Stomach (tissue), 9 donors: ENCODE measurements around the gene AP2A1. TPM values are rescaled to one million over a fixed set of nuclear protein-coding genes. Genes with fewer than 3 reads are reported as not detected.

ENCODE experiments used
- DNase-seq, 2 donors: peaks; one replicate each; pipeline versions ENCODE4 v3.0.0 to v3.0.0-alpha.2; 2013 to 2019
- H3K27ac ChIP-seq, 5 donors: fragments of 200-600 bp in 4 of 5; sonication (generic) in 4 of 5; one replicate each; pipeline ENCODE4 v1.5.1; 2013 to 2019; ENCODE audit warnings: mild to moderate bottlenecking in 1 of 5, moderate library complexity in 1 of 5
- H3K27me3 ChIP-seq, 3 donors: fragments of 200-600 bp; sonication (generic); one replicate each; pipeline ENCODE4 v1.5.1; 2017 to 2019; ENCODE audit warnings: mixed run types in 1 of 3
- H3K36me3 ChIP-seq, 4 donors: fragments of 200-600 bp; sonication (generic); 1 replicate in 3 of 4; 2 replicates in 1 of 4; pipeline ENCODE4 v1.5.1; 2016 to 2019
- H3K4me1 ChIP-seq, 4 donors: fragments of 200-600 bp; sonication (generic); one replicate each; pipeline ENCODE4 v1.5.1; 2016 to 2019
- H3K4me3 ChIP-seq, 4 donors: fragments of 200-600 bp; sonication (generic) in 3 of 4; one replicate each; pipeline ENCODE4 v1.5.1; 2016 to 2019; ENCODE audit warnings: mild to moderate bottlenecking in 1 of 4
- H3K9me3 ChIP-seq, 4 donors: fragments of 200-600 bp; sonication (generic); one replicate each; pipeline ENCODE4 v1.5.1; 2016 to 2019
- CTCF ChIP-seq, 7 experiments: fragments of 450-650 bp in 4 of 7; fragments of 200-600 bp in 3 of 7; sonication (generic) in 3 of 7; IDR thresholded peaks; one replicate each; pipeline ENCODE4 v1.5.1; 2016 to 2019; ENCODE audit warnings: antibody characterized with exemption in 7 of 7, control low read depth in 2 of 7, mild to moderate bottlenecking in 1 of 7
- EP300 ChIP-seq: sonication (generic); formaldehyde crosslinking; IDR thresholded peaks from one replicate; pipeline ENCODE4 v1.6.1; 2017; ENCODE audit warnings: antibody characterized with exemption
- POLR2A ChIP-seq, 4 donors: fragments of 450-650 bp; IDR thresholded peaks; one replicate each; pipeline ENCODE4 v1.6.1; 2016; ENCODE audit warnings: antibody characterized with exemption in 4 of 4, control low read depth in 2 of 4, mild to moderate bottlenecking in 1 of 4, moderate library complexity in 1 of 4
- POLR2AphosphoS5 ChIP-seq, 3 donors: sonication (generic); formaldehyde crosslinking; IDR thresholded peaks; one replicate each; pipeline ENCODE4 v1.6.1; 2016; ENCODE audit warnings: antibody characterized with exemption in 3 of 3
- WGBS, 5 donors: extraction: QIAGEN DNeasy Blood & Tissue Kit in 3 of 5; methylation state at CpG; one replicate each; pipeline versions ENCODE4 v1.1.5 to v1.1.7; 2013 to 2018; 5-methylcytosine and 5-hydroxymethylcytosine counted together
- intact Hi-C: fragments of 100-400 bp; cut with DNase I; formaldehyde crosslinking; loops from one replicate; pipeline ENCODE4 v1.15.1; 2023; ENCODE audit warnings: low total_unique reads
- polyA plus RNA-seq, 3 donors: library from polyadenylated mRNA; stranded (reverse); fragments of 200-250 nt; gene quantifications; one replicate each; pipeline ENCODE4 v1.2.3, GENCODE V29; 2013
- total RNA-seq, 5 donors: library from RNA; depleted of rRNA; stranded (reverse); fragments of >200 nt; gene quantifications; one replicate each; pipeline versions ENCODE4 v1.1.0 to v1.2.3, GENCODE V29; 2014 to 2016
- donor health status: healthy with polysubstance abuse.
- donor health status: Bipolar disorder and iron deficiency.
- donor health status: healthy.

The AP2A1 gene
- total and polyA plus RNA-seq, 8 donors: 19.8 to 177 (median 29.2) TPM

- Histone ChIP-seq H3K27me3 (no peaks in the 10 kb centered on the region), H3K36me3 (peaks cover 66 to 94% (median 83%) of the 10 kb centered on the region in 4 donors), H3K4me3 (no peak overlapping the region), H3K4me1 (peaks cover 0 to 21% (median 12%) of the 10 kb centered on the region in 4 donors), H3K9me3 (no peaks in the 10 kb centered on the region), H3K27ac (no peak overlapping the region)
- intact Hi-C loops: no loop called here
- no peak for TF ChIP-seq EP300
- DNase-seq: no peak
- 92 to 97% (median 95%) methylated on average over 8 to 18 of the region's 18 CpGs for WGBS, 5 donors
Observed at GRCh38 chr19:49829721-49830120, 62.9 kb downstream of the AP2A1 start.

GRCh38 chr19:49830766-49831165 lies 64.0 kb downstream of the AP2A1 start:
- no peaks in the 10 kb centered on the region for H3K27me3 ChIP-seq
- no peak for DNase-seq
- intact Hi-C loops: no loop called here
- H3K36me3 ChIP-seq: peaks cover 76 to 100% (median 93%) of the 10 kb centered on the region in 4 donors
- H3K4me1 ChIP-seq: peaks cover 0 to 14% (median 7%) of the 10 kb centered on the region in 4 donors
- TF ChIP-seq POLR2A (IDR thresholded peaks at IDR 0.05): no peak
- no peak for TF ChIP-seq CTCF (IDR thresholded peaks at IDR 0.05)
- no peak for TF ChIP-seq POLR2AphosphoS5 (IDR thresholded peaks at IDR 0.05)
- no peak for TF ChIP-seq EP300
- no peak overlapping the region for H3K4me3 ChIP-seq
- H3K27ac ChIP-seq: no peak overlapping the region
- H3K9me3 ChIP-seq: no peaks in the 10 kb centered on the region
- 92 to 98% (median 95%) methylated on average over 6 to 12 of the region's 12 CpGs for WGBS, 5 donors

- no peak for DNase-seq
- H3K4me3 ChIP-seq: no peak overlapping the region
- TF ChIP-seq POLR2AphosphoS5 (IDR thresholded peaks at IDR 0.05) (no peak), POLR2A (IDR thresholded peaks at IDR 0.05) (no peak)
- H3K27ac ChIP-seq: no peak overlapping the region
- H3K4me1 ChIP-seq: peaks cover 0 to 14% (median 1%) of the 10 kb centered on the region in 4 donors
- WGBS, 5 donors: 90 to 96% (median 94%) methylated on average over 8 of the region's 8 CpGs
- no peaks in the 10 kb centered on the region for H3K27me3 ChIP-seq
- intact Hi-C loops: no loop called here
- H3K9me3 ChIP-seq: no peaks in the 10 kb centered on the region
- peaks cover 84 to 100% (median 100%) of the 10 kb centered on the region in 4 donors for H3K36me3 ChIP-seq
Observed at GRCh38 chr19:49831592-49831991, 64.8 kb downstream of the AP2A1 start.

DNA sequence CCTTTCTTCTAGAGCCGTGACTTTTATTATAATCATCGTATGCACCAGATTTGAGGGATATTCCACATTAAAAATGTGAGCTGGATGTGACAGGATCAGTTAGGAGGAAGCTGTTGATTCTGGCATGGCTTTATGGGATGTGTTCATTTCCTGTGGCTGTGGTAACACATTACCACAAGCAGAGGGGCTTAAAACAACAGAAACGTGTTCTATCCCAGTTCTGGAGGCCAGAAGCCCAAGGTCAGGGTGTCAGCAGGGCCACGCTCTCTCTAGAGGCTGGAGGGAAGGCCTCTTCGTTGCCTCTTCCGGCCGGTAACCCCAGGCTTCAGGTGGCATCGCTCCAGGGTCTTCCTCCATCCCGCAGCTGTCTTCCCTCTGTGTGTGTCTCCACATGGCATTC lies 65.8 kb downstream of the AP2A1 start:
- Histone ChIP-seq H3K27me3 (no peaks in the 10 kb centered on the region), H3K27ac (peak overlapping the region in 1 of 5 donors; percentile 8), H3K9me3 (no peaks in the 10 kb centered on the region), H3K4me3 (no peak overlapping the region), H3K4me1 (peaks cover 0 to 14% (median 0%) of the 10 kb centered on the region in 4 donors), H3K36me3 (peaks cover 89 to 100% (median 100%) of the 10 kb centered on the region in 4 donors)
- 75 to 79% (median 75%) methylated on average over 9 of the region's 9 CpGs for WGBS, 5 donors
- intact Hi-C loops: no loop called here
- TF ChIP-seq EP300: no peak
- TF ChIP-seq CTCF (IDR thresholded peaks at IDR 0.05): no peak
- no peak for TF ChIP-seq POLR2A (IDR thresholded peaks at IDR 0.05)
- no peak for TF ChIP-seq POLR2AphosphoS5 (IDR thresholded peaks at IDR 0.05)
- DNase-seq: no peak

- intact Hi-C loops: no loop called here
- peaks cover 0 to 14% (median 0%) of the 10 kb centered on the region in 4 donors for H3K4me1 ChIP-seq
- no peak for TF ChIP-seq POLR2A (IDR thresholded peaks at IDR 0.05)
- TF ChIP-seq POLR2AphosphoS5 (IDR thresholded peaks at IDR 0.05): no peak
- TF ChIP-seq CTCF (IDR thresholded peaks at IDR 0.05): no peak
- TF ChIP-seq EP300: no peak
- no peaks in the 10 kb centered on the region for H3K9me3 ChIP-seq
- H3K27me3 ChIP-seq: no peaks in the 10 kb centered on the region
- H3K4me3 ChIP-seq: no peak overlapping the region
- WGBS, 5 donors: 87 to 97% (median 92%) methylated on average over 5 to 7 of the region's 7 CpGs
- H3K36me3 ChIP-seq: peaks cover 96 to 100% (median 100%) of the 10 kb centered on the region in 4 donors
- DNase-seq: no peak
- no peak overlapping the region for H3K27ac ChIP-seq
Observed at GRCh38 chr19:49833599-49833998, 66.8 kb downstream of the AP2A1 start.
